Body of pancreas (tissue), 4 donors: Measurements from ENCODE around the gene CDK14. TPM values are rescaled to one million over a fixed set of nuclear protein-coding genes. Genes with fewer than 3 reads are reported as not detected.

Experiments
- ATAC-seq: fragments of 150-250 bp; one replicate; pipeline ENCODE4 v1.9.1; 2016
- DNase-seq, 4 donors: peaks; one replicate each; pipeline ENCODE4 v3.0.0-alpha.2; 2019
- H3K27ac ChIP-seq, 4 donors: fragments of 200-600 bp; sonication (generic); 1 replicate in 3 of 4; 2 replicates in 1 of 4; pipeline versions ENCODE4 v1.5.1 to v1.6.1; 2016 to 2019; ENCODE audit warnings: mild to moderate bottlenecking in 1 of 4, mixed read lengths in 1 of 4, moderate library complexity in 1 of 4
- H3K27me3 ChIP-seq, 2 donors: fragments of 200-600 bp; sonication (generic); one replicate each; pipeline ENCODE4 v1.6.0; 2016; ENCODE audit warnings: mild to moderate bottlenecking in 1 of 2
- H3K36me3 ChIP-seq, 2 donors: fragments of 200-600 bp; sonication (generic); replicated peaks in 1 of 2; 2 replicates each; pipeline ENCODE4 v1.5.1; 2016; ENCODE audit warnings: low read depth in 2 of 2; ENCODE audit not compliant: insufficient read depth in 1 of 2
- H3K4me1 ChIP-seq: fragments of 200-600 bp; sonication (generic); one replicate; pipeline ENCODE4 v1.6.0; 2016
- H3K4me3 ChIP-seq, 2 donors: fragments of 200-600 bp; sonication (generic); 1 replicate in 1 of 2; 2 replicates in 1 of 2; pipeline ENCODE4 v1.5.1; 2016 to 2019
- H3K9me3 ChIP-seq, 3 donors: fragments of 200-600 bp; sonication (generic); 1 replicate in 2 of 3; 2 replicates in 1 of 3; pipeline ENCODE4 v1.5.1; 2016
- CTCF ChIP-seq, 7 experiments: fragments of 450-650 bp in 4 of 7; fragments of 200-600 bp in 3 of 7; sonication (generic) in 3 of 7; IDR thresholded peaks; one replicate each; pipeline ENCODE4 v1.5.1; 2016 to 2019; ENCODE audit warnings: antibody characterized with exemption in 7 of 7
- POLR2A ChIP-seq, 3 donors: fragments of 450-650 bp; IDR thresholded peaks; one replicate each; pipeline ENCODE4 v1.6.1; 2016; ENCODE audit warnings: antibody characterized with exemption in 3 of 3, mild to moderate bottlenecking in 2 of 3
- WGBS, 2 donors: methylation state at CpG; one replicate each; pipeline ENCODE4 v1.1.5; 2017; 5-methylcytosine and 5-hydroxymethylcytosine counted together
- intact Hi-C: fragments of 100-400 bp; cut with DNase I; formaldehyde crosslinking; loops from one replicate; pipeline ENCODE4 v1.15.1; 2023
- total RNA-seq, 2 donors: library from RNA; depleted of rRNA; stranded (reverse); fragments of >200 nt; gene quantifications; one replicate each; pipeline ENCODE4 v1.1.0, GENCODE V29; 2016

Gene CDK14
- total RNA-seq, 2 donors from 2014 or later, result 21.8 to 35.6 TPM

GRCh38 chr7:90648107-90648506, 52.0 kb downstream of the CDK14 start:
- ATAC-seq (no peak), DNase-seq (no peak)
- Histone ChIP-seq H3K4me1 (no peaks in the 10 kb centered on the region), H3K27ac (no peak overlapping the region), H3K27me3 (no peaks in the 10 kb centered on the region), H3K4me3 (no peak overlapping the region), H3K9me3 (no peaks in the 10 kb centered on the region), H3K36me3 (no peaks in the 10 kb centered on the region)
- TF ChIP-seq POLR2A (IDR thresholded peaks at IDR 0.05) (no peak), CTCF (IDR thresholded peaks at IDR 0.05) (no peak)
- 88 to 100% methylated on average over 2 of the region's 2 CpGs for WGBS, 2 donors
- intact Hi-C loops, result no loop called here

- intact Hi-C loops, result no loop called here
- TF ChIP-seq POLR2A (IDR thresholded peaks at IDR 0.05) (no peak), CTCF (IDR thresholded peaks at IDR 0.05) (no peak)
- no peak for ATAC-seq
- Histone ChIP-seq H3K27me3 (no peaks in the 10 kb centered on the region), H3K27ac (no peak overlapping the region), H3K36me3 (no peaks in the 10 kb centered on the region), H3K9me3 (no peaks in the 10 kb centered on the region), H3K4me1 (no peaks in the 10 kb centered on the region), H3K4me3 (no peak overlapping the region)
- DNase-seq, result no peak
Observed at GRCh38 chr7:90648834-90649233, 52.7 kb downstream of the CDK14 start.

- Histone ChIP-seq H3K36me3 (no peaks in the 10 kb centered on the region), H3K27me3 (no peaks in the 10 kb centered on the region), H3K9me3 (no peaks in the 10 kb centered on the region), H3K4me3 (no peak overlapping the region), H3K27ac (no peak overlapping the region), H3K4me1 (peaks cover 5% of the 10 kb centered on the region)
- WGBS, 2 donors, result 95% methylated on average over 4 of the region's 4 CpGs
- ATAC-seq (no peak), DNase-seq (no peak)
- TF ChIP-seq POLR2A (IDR thresholded peaks at IDR 0.05), result no peak
- no peak for TF ChIP-seq CTCF (IDR thresholded peaks at IDR 0.05)
- intact Hi-C loops, result no loop called here
Observed at GRCh38 chr7:90654718-90655427, 58.8 kb downstream of the CDK14 start.

- no peak for TF ChIP-seq POLR2A (IDR thresholded peaks at IDR 0.05)
- no peak for TF ChIP-seq CTCF (IDR thresholded peaks at IDR 0.05)
- Histone ChIP-seq H3K36me3 (no peaks in the 10 kb centered on the region), H3K27me3 (no peaks in the 10 kb centered on the region), H3K9me3 (no peaks in the 10 kb centered on the region), H3K4me1 (peaks cover 5% of the 10 kb centered on the region), H3K4me3 (no peak overlapping the region), H3K27ac (no peak overlapping the region)
- DNase-seq (no peak), ATAC-seq (no peak)
- intact Hi-C loops, result no loop called here
- WGBS, 2 donors, result 66 to 74% methylated on average over 2 of the region's 2 CpGs
Observed at GRCh38 chr7:90655566-90655965, 59.4 kb downstream of the CDK14 start.

GRCh38 chr7:90657481-90657880, 61.4 kb downstream of the CDK14 start:
- intact Hi-C loops, result no loop called here
- Histone ChIP-seq H3K9me3 (no peaks in the 10 kb centered on the region), H3K27me3 (no peaks in the 10 kb centered on the region), H3K36me3 (no peaks in the 10 kb centered on the region), H3K4me3 (no peak overlapping the region), H3K4me1 (peaks cover 17% of the 10 kb centered on the region), H3K27ac (no peak overlapping the region)
- 88% methylated on average over 1 of the region's 1 CpG for WGBS, 2 donors
- no peak for TF ChIP-seq CTCF (IDR thresholded peaks at IDR 0.05)
- TF ChIP-seq POLR2A (IDR thresholded peaks at IDR 0.05), result no peak
- ATAC-seq (no peak), DNase-seq (no peak)
